ENCODE measurements around the gene CMTM5. TPM values are rescaled to one million over a fixed set of nuclear protein-coding genes. Genes with fewer than 3 reads are reported as not detected.
"Not testable (repeated sequence)": the region's sequence is repeated elsewhere in the genome, so short reads cannot be mapped to it uniquely, and the experiment has no call there.

CMTM5 gene
- total RNA-seq, 1 donor from 2014 or later, result not detected

- Mint-ChIP-seq H3K36me3 (ENCODE audit: low read depth) (no peaks in the 10 kb centered on the region), H3K27me3 (ENCODE audit: low read depth) (peaks cover 54% of the 10 kb centered on the region), H3K4me1 (ENCODE audit: low read depth) (no peaks in the 10 kb centered on the region), H3K27ac (ENCODE audit: unreplicated experiment) (no peak overlapping the region), H3K9me3 (ENCODE audit: low read depth) (no peaks in the 10 kb centered on the region), H3K4me3 (ENCODE audit: unreplicated experiment) (no peak overlapping the region)
- no peak for DNase-seq (ENCODE audit: low spot score)
- no peak for TF ChIP-seq CTCF (IDR thresholded peaks at IDR 0.05)
These were observed 10.2 kb downstream of the CMTM5 start for GRCh38 chr14:23386999-23387398.

- Mint-ChIP-seq H3K36me3 (ENCODE audit: low read depth) (no peaks in the 10 kb centered on the region), H3K9me3 (ENCODE audit: low read depth) (no peaks in the 10 kb centered on the region), H3K4me3 (ENCODE audit: unreplicated experiment) (no peak overlapping the region), H3K4me1 (ENCODE audit: low read depth) (no peaks in the 10 kb centered on the region), H3K27ac (ENCODE audit: unreplicated experiment) (no peak overlapping the region), H3K27me3 (ENCODE audit: low read depth) (peaks cover 50% of the 10 kb centered on the region)
- DNase-seq (ENCODE audit: low spot score), result no peak
- TF ChIP-seq CTCF (IDR thresholded peaks at IDR 0.05), result no peak
These were observed 11.4 kb downstream of the CMTM5 start for GRCh38 chr14:23387916-23388882.

GRCh38 chr14:23388996-23389395, 12.2 kb downstream of the CMTM5 start:
- Mint-ChIP-seq H3K27ac (ENCODE audit: unreplicated experiment) (no peak overlapping the region), H3K36me3 (ENCODE audit: low read depth) (no peaks in the 10 kb centered on the region), H3K4me1 (ENCODE audit: low read depth) (no peaks in the 10 kb centered on the region), H3K27me3 (ENCODE audit: low read depth) (peaks cover 50% of the 10 kb centered on the region), H3K4me3 (ENCODE audit: unreplicated experiment) (no peak overlapping the region), H3K9me3 (ENCODE audit: low read depth) (no peaks in the 10 kb centered on the region)
- no peak for DNase-seq (ENCODE audit: low spot score)
- TF ChIP-seq CTCF (IDR thresholded peaks at IDR 0.05), result no peak

GRCh38 chr14:23389396-23389795, 12.6 kb downstream of the CMTM5 start:
- Mint-ChIP-seq H3K4me3 (ENCODE audit: unreplicated experiment) (no peak overlapping the region), H3K4me1 (ENCODE audit: low read depth) (no peaks in the 10 kb centered on the region), H3K27ac (ENCODE audit: unreplicated experiment) (no peak overlapping the region), H3K27me3 (ENCODE audit: low read depth) (peaks cover 47% of the 10 kb centered on the region), H3K9me3 (ENCODE audit: low read depth) (no peaks in the 10 kb centered on the region), H3K36me3 (ENCODE audit: low read depth) (no peaks in the 10 kb centered on the region)
- TF ChIP-seq CTCF (IDR thresholded peaks at IDR 0.05), result no peak
- no peak for DNase-seq (ENCODE audit: low spot score)

GRCh38 chr14:23389871-23390270, 13.0 kb downstream of the CMTM5 start:
- H3K4me3 Mint-ChIP-seq (ENCODE audit: unreplicated experiment); H3K36me3 Mint-ChIP-seq (ENCODE audit: low read depth); H3K4me1 Mint-ChIP-seq (ENCODE audit: low read depth); H3K27ac Mint-ChIP-seq (ENCODE audit: unreplicated experiment); H3K9me3 Mint-ChIP-seq (ENCODE audit: low read depth); DNase-seq (ENCODE audit: low spot score): not testable (repeated sequence)
- H3K27me3 Mint-ChIP-seq (ENCODE audit: low read depth), result peaks cover 45% of the 10 kb centered on the region
